Ammon's horn (tissue), 1 donor: ENCODE results near the gene NAV3.
A peak's percentile ranks its signal among the peaks of the same experiment; 100 is the strongest.

Experiments used
- DNase-seq: peaks from one replicate; pipeline ENCODE4 v3.0.0-alpha.2; 2016; ENCODE audit warnings: low spot score

The NAV3 gene

DNA sequence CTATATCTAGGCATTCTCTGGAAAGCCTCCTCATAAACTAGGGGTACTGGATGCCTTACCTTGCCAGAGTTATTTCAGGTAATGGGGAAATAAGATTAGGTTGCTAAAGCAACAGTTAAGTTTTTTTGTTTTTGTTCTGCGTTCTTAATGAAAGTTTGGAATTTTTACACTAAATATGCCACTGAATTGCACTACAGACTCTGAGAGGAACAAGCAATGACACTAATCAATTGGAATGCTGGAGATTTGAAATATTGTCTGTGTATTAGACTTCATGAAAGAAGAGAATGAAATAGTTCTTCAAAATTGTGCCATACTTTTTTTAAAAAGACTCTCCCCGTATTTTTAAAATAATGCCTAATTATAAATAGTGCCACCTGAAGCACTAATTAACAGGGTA, 287.8 kb downstream of the NAV3 start:
- no peak for DNase-seq

DNA sequence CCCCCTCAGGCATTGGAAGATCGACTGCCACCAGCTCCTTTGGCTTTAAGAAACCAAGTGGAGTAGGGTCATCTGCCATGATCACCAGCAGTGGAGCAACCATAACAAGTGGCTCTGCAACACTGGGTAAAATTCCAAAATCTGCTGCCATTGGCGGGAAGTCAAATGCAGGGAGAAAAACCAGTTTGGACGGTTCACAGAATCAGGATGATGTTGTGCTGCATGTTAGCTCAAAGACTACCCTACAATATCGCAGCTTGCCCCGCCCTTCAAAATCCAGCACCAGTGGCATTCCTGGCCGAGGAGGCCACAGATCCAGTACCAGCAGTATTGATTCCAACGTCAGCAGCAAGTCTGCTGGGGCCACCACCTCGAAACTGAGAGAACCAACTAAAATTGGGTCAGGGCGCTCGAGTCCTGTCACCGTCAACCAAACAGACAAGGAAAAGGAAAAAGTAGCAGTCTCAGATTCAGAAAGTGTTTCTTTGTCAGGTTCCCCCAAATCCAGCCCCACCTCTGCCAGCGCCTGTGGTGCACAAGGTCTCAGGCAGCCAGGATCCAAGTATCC, 288.7 kb downstream of the NAV3 start:
- no peak for DNase-seq

DNA sequence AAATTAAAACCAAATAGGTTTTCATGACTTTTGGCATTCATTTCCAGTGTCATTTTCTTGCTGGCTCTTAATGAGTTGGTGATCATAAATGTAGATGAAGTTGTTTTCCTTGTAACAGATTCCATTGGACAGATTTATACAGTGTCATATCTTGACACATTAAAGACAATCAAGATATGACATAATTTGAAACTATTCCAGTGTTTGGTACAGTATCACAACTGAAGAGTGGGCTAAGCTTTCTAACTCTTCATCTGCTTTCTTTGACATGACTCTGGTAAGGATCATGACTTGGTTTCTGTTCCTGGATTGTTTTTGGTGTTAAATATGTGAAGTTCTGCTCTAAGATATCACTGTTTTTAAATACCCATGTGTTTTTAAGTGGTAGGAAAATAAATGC, 289.6 kb downstream of the NAV3 start:
- no peak for DNase-seq

DNA sequence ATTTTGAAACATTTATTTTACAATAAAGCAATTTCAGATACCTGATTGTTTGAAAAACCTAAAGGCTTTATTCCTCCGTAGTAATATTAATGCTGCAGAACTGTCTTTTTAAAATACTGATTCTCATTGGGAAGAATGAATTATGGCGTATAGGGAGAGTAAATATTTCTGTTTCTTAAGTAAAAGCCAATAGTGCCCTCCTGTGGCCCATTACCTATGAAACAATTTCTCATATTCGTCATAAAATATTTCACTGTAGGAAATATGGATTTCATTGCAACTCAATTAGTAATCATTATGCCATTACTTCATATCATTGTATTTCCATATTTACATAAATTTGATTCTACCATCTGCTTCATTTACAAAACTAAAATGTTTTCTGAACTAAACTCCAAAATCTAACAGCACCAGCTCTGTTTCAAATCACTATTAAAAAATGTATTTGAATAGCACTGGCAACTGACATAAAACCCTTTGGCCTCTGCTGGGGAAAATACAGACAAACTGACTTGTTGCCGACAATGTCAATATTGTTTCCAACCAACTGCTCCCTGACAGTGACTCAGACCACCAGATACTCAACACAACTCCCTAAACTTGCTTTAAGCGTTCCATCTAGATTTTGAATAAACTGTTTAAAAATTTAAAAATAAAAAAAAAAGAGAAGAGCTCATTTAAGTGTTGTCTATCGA, 290.3 kb downstream of the NAV3 start:
- peak; percentile 47 for DNase-seq

DNA sequence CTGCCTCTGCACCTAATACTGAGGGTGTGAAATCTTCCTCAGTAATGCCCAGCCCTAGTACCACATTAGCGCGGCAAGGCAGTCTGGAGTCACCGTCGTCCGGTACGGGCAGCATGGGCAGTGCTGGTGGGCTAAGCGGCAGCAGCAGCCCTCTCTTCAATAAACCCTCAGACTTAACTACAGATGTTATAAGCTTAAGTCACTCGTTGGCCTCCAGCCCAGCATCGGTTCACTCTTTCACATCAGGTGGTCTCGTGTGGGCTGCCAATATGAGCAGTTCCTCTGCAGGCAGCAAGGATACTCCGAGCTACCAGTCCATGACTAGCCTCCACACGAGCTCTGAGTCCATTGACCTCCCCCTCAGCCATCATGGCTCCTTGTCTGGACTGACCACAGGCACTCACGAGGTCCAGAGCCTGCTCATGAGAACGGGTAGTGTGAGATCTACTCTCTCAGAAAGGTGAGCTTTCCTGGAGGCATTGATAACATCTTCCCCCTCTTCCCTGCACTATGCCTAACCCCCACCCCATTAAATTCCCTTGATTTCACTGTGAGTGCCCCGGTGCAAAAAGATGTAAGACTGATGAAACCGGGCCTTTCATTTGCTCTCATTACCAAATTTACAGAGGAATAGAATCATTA, 291.4 kb downstream of the NAV3 start:
- DNase-seq = no peak

DNA sequence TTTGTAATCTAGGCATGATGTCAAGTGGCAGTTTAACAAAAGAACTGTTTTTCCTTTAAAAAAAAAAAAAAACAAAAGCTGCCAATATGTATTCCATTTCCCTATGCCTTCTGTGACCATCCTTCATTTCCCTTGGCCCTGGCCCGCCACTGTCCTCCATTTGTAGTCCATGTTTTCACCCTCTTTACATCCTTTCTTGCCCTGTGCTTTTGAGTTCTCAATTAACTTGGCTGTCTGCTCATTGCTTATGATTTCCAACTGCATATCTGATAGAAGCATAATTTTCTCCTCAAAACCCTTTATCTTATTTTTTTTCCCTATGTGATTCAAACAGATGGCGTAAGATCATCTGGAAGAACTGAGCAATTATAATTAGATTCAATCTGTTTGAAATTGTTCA, 297.5 kb downstream of the NAV3 start:
- DNase-seq = no peak

DNA sequence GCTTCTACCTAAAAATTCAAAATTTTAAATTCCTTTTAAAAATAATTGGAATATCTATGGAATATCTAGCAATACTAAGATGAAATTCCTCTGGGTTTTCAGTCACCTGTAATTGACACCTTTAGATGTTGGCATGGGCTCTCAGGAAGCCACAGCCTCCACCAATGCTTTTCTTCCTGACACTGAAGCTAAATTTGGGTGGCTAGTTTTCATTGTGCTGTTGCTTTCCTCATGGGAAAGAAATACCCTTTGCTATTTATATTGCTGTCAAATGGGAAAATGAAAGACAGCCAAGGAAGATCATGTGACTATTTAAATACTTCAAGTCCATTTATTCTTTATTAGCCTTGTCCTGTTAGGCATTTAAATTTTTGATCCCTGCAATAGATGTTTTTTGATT, 313.0 kb downstream of the NAV3 start:
- no peak for DNase-seq

DNA sequence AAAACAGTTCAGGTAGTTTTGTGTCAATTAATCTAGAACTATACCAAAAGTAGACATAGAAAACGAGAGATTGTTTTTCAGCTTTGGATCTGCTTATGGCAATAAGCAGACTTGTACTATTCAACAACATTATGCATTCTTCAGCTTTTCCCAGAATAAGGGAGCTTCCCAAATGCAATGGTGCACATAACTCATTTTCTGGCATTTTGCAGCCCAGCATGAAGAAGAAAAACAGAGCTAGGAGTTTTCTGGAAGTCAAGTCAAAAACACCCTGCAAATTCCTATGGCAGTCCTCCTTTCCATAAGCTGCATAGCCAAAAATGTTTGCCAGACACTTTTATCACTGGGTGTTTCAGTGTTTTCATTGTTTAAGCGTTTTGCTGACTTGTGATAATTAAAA, 314.7 kb downstream of the NAV3 start:
- DNase-seq = no peak

DNA sequence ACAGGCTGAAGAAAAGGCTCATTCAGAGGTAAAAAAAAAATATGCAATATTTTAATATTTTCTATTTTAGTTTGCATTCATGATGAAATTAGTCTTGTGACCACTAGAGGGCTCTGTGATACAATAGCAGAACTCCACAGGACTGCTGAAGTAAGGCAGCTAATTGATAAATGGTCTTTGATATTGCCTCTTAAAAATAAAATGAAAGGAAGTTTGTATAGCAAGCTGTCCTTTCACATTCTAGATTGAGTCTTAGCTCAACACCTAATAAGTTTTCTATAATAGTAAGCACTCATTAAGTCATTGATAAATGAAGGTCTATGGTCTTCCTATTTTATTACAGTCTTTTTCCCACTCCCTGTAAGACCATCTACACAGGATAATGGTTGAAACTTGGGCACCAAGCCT, 315.7 kb downstream of the NAV3 start:
- peak; percentile 54 for DNase-seq

DNA sequence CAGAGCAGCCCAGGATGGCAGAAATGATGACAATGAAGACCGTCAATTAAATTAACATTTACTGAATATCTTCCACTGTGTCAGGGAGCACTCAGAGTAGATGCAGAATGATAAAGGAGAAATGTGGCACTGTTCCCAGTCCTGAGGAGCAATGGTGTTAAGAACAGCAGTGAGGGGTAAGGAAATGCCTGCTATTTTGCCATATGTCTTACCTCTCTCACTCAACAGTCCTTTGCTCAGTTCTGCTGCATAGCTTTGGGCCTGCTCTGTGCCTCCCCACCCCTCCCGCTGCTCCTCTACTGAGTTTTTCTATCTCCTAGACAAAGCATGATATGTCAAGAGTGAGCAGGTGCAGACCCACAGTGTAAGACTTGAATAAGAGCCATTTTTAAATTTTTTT, 318.8 kb downstream of the NAV3 start:
- peak; percentile 15 for DNase-seq

DNA sequence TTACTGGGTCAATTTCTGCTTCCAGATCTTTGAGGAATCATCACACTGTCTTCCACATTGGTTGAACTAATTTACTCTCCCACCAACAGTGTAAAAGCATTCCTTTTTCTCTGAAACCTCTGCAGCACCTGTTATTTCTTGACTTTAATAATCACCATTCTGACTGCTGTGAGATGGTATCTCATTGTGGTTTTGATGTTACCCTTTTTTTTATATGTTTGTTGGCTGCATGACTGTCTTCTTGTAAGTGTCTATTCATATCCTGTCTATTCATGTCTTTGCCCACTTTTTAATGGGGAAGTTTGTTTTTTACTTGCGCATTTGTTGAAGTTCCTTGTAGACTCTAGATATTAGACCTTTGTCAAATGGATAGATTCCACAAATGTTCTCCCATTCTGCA, 324.9 kb downstream of the NAV3 start:
- DNase-seq = no peak

DNA sequence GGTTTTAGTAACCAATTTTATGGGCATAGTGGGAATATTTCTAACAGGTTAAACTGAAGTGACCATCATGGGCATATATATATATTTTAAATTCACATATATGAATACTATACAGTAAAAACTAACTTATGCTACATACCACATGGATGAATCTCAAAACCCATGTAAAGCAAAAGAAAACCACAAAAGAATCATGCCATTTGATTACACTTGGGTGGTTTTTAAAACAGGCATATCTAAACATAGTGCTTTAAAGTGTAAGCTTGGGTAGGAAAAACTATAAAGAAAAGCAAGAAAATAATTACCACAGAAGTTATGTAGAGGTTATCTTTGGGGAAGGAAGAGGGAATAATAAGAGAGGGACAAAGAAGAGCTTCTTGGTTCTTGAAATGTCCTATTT, 326.1 kb downstream of the NAV3 start:
- no peak for DNase-seq

DNA sequence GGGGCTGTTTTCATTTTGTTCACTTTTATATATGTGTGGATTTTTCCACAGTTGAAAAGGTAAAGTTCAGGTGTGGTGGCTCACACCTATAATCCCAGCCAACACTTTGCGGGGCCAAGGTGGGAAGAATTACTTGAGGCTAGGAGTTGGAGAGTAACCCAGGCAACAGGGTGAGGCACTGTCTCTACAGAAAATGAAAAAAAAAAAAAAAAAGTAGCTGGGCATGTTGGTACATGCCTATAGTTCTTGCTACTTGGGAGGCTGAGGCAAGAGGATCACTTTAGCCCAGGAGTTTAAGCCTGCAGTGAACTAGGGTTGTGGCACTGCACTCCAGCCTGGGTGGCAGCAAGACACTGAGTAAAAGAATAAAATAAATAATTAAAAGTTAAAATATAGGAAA, 326.5 kb downstream of the NAV3 start:
- no peak for DNase-seq

DNA sequence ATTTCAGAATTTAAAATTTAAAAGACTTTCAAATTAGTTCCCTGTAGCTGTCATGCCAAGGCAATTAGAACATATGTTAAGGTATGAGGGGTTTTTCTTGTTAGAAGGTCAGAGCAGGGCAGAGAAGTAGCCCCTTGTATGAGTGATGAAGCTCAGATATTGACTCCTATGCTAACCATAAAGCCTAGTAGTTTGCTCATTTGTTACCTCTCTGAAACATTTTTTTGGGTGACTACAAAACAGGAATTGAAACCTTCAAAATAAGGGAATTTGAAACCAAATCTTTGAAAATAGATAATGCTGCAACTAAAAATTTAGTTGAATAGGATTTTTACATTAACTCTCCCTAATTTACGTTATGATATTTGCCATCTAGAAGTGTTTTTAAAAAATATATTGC, 333.5 kb downstream of the NAV3 start:
- no peak for DNase-seq

DNA sequence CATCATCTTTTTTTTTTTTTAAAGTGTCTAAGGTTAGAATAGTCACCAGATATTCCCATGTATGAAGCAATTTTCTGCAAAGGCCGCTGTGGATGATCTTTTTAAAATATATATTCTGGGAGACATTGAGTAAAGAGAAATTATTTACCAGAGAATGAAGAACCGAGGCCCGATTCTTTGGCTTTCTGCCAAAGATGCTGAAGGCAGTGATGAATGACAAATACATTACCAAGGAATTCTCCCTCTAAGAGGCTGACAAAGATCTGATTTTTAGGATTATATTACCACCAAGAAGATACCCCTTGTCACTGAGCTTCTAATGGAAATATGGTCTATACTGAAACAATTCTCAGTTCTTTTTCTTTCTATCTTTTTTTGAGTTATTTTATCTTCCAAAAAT, 336.8 kb downstream of the NAV3 start:
- no peak for DNase-seq

DNA sequence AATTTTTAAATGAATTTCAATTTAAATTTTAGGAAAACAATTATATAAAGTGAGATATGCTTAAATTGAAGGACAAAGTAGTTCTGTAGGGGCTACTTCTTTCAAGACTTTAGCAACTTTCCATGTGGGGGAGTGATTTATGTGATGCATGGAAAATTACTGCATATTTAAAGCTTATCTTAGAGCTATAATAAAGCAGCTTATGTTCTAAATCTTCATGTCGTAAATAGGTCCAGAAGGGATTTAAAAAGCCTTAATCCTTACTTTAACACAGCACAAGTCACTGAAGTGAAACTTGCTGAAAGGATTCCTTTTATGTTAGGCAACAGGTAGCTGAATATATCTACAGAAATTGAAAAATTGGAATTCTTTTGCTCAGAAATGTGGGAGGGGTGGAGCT, 340.4 kb downstream of the NAV3 start:
- no peak for DNase-seq

DNA sequence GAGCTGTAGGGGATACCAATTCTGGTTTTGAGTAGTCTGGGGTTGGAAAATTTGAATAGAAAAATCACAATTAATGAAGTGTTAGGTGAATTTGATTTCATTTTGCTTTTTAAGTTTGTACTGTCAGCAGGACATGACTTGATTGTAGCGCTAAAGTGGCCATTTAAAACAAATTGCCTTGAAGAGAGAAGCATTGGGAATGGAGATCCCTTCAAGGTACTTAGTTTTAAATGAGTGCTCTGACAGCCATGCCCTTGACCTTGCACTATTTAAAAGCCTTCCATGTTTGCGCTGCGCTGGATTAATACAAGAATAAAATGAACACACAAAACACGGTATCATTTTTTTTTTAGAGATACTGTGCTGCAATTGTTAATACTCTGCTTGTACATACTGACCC, 345.9 kb downstream of the NAV3 start:
- no peak for DNase-seq

DNA sequence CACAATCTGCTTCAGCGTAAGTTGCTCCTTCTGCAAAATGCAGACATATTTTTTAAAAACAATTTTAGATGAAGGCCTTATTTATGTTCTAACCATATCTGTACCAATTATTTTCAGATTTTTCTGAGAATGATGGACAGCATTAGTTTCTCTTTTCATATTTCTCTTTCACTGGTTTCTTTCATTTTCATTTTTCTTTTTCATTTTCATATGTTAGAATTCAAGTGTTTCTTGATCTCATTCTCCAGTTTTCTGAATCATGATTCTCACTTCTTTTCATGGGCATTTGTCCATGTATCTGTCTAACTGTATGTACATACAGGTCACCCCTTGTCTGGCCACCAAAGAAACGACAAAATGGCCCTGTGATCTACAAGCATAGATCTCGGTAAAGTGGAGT, 346.6 kb downstream of the NAV3 start:
- DNase-seq = no peak

DNA sequence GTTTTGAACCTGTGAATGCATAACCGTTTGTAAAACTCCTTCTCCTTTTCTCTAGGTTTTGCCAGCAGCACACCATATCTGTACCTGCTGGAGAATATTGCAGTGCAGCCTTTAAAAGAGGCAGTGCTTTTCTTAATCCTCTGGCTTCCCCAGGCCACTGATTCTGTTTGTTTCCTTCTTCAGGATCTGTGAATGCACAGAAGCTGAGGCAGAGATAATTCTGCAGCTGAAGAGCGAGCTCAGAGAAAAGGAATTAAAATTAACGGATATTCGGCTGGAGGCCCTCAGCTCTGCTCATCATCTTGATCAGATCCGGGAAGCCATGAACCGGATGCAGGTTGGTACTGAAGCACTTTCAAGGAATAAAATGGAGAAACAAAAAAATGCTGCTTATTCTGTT, 348.7 kb downstream of the NAV3 start:
- DNase-seq = no peak

DNA sequence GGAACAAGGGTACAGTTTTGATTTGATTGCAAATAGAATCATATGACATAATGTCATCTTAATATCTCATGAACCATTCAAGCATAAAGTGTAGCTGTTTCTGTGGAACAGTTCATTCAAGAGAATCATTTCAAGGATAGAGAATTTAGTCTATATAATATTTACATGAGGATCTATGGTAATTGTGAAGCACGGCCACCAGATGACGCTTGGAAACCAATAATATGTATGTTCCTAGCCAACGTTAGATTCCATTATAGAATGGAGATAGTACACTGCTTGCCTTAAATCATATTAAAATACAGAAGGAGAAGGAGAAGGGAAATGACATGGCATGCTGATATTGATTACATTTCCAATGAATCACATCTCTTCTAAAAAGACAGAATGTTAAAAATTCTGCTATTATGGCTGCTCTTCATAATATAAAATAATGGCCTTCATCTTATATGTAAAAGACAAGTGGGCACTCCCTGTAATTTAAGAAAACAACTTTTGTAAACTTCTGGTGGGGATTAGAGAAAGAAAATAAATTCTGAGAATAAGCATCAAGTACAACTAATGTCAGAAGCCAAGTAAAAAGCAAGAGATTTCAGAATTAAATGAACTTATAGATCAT, 351.0 kb downstream of the NAV3 start:
- DNase-seq = no peak

DNA sequence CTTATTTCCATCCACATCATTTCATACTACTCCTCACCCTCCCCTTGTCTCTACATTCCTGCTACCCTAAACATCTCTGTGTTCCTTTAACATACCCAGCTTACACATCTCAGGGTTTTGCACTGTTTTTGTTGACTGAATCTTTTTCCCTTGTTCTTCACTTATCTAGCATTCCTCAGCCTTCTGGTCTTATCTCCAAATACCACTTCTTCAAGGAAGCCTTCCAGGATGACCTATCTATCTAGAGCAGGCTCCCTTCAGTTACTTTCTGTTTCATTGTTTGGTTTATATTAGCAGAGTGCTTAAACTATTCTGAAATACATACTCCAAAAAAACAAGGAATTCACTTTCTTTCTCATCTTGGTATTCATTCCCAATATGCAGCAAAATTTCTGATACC, 353.1 kb downstream of the NAV3 start:
- DNase-seq = no peak

DNA sequence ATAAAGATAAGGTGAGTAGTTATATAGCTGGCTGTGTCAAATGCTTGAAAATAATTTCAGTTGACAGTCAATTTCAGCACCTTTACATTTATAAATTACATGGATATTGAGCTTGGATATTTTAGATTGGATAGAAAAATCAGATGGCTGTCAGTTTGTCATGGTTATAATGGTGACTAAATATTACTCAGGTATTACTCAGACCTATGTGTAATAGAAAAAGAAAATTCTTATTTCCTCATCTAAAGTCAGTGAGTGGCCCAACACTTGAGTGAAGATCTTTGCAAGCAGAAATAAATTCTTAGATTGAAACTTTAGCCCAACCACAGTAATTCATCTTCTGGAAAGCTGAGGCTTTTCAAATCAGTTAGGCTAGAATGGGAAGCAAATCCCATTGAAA, 354.4 kb downstream of the NAV3 start:
- no peak for DNase-seq

DNA sequence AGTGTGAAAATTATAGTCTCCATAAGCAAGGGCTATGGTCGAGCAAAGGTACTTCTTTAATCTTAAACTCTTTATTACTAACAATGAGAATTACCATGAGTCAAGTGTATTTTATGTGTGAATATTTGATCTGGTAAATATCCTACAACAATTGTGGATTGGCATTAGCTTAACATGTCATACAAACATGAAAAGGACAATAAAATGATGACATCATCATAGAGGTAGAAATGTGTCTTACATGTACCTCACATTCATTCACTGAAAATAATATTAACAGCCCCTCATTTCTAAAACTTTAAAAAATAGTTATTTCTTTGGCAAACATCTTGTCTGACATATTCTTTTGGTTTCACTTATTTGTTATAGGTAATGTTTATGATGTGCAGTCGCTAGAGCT, 355.0 kb downstream of the NAV3 start:
- DNase-seq = no peak
